ENCODE measurements around the gene TIMM10.

Gene TIMM10

DNA sequence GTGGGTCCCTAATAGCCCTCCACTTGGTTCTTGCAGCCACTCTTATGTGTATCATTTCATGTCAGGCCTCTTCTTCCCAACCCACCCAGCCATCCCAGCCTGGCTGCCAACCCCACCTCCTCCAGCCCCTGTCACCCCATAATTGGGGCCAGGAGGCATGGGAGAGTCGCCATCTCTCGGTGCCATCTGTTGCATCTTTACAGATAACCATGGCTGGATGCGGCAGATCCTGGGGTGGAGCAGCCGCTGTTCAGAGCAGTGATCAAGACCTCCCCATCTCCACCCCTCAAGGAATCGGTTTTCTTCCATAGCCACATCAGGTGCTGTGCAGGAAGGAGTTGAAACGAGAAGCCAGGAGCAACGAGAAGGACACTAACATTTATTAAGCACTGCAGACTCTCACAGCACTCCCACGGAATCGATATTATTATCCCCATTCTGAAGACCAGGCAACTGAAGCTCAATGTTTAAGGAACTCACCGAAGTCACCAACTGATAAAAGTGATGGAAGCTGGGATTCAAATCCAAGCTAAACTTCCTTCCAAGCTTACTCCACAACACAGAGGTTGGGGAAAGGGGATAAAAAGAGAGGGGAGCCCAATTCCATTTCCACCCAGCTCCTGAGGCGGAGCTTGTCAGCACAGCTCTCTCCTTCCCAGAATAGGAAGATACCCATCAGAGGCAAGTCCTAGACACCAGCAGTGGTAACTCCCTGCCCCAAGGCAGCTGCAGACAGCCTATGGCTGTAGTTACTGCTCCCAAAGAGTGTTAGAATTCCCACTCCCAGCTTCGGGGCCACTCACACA lies 17.7 kb downstream of the TIMM10 start:
- TF ChIP-seq, protein P1, sequence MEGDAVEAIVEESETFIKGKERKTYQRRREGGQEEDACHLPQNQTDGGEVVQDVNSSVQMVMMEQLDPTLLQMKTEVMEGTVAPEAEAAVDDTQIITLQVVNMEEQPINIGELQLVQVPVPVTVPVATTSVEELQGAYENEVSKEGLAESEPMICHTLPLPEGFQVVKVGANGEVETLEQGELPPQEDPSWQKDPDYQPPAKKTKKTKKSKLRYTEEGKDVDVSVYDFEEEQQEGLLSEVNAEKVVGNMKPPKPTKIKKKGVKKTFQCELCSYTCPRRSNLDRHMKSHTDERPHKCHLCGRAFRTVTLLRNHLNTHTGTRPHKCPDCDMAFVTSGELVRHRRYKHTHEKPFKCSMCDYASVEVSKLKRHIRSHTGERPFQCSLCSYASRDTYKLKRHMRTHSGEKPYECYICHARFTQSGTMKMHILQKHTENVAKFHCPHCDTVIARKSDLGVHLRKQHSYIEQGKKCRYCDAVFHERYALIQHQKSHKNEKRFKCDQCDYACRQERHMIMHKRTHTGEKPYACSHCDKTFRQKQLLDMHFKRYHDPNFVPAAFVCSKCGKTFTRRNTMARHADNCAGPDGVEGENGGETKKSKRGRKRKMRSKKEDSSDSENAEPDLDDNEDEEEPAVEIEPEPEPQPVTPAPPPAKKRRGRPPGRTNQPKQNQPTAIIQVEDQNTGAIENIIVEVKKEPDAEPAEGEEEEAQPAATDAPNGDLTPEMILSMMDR (conservative IDR thresholded peaks at IDR 0.05), result no peak
- no peak overlapping the region for H3K27ac ChIP-seq

DNA sequence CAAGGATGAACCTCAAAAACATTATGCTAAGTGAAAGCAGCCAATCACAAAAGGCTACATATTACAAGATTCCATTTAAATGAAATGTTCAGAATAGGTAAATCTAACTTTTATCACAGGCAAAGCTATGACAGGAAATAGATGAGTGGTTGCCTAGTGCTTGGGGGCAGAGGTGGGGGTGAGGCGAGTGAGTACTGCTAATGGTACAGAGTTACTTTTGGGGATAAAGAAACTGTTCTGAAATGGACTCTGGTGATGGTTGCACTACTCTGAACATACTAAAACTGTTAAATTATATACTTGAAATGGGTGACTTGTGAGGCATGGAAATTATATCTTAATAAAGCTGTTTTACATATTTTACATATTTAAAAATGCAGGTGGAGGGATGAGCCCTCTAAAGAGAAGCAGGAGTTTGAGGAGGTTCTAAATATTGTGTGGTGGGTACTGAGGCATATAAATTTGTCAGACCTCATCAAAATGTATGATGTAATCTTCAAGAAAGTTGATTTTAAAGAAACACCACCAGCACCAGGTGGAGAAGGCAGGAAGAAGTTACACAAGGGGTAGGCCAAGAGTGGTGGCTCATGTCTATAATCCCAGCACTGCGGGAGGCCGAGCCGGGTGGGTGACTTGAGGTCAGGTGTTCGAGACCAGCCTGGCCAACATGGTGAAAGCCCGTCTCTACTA lies 18.7 kb downstream of the TIMM10 start:
- H3K27ac ChIP-seq, result no peak overlapping the region
- TF ChIP-seq, protein P1 (conservative IDR thresholded peaks at IDR 0.05), result no peak

DNA sequence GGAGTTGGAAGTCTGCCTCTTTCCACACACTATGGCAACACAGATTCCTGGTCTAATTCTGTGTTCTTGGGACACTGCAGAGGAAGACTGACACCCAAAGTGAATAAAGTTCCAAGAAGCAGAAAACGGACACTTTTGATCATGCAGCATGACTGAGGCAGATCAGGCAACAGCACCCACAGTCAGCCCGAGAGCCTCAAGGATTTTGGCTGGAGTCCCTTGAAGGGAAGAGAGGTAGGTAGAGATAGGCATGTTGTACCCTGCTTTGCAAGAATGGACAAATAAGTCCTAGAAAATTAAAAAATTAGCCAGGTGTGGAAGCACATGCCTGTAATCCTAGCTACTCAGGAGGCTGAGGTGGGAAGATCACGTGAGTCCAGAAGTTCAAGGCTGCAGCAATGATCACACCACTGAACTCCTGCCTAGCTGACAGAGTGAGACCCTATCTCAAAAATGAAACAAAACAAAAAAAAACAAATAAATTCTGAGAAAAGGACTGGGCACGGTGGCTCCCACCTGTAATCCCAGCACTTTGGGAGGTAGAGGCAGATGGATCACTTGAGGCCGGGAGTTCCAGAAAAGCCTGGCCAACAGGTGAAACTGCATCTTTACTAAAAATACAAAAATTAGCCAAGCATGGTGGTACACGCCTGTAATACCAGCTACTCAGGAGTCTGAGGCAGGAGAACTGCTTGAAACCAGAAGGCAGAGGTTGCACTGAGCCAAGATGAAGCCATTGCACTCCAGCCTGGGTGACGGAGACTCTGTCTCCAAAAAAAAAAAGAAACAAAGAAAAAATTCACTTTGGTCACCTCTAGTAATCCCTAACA lies 22.0 kb downstream of the TIMM10 start:
- TF ChIP-seq, protein P1 (conservative IDR thresholded peaks at IDR 0.05), result no peak
- no peak overlapping the region for H3K27ac ChIP-seq

DNA sequence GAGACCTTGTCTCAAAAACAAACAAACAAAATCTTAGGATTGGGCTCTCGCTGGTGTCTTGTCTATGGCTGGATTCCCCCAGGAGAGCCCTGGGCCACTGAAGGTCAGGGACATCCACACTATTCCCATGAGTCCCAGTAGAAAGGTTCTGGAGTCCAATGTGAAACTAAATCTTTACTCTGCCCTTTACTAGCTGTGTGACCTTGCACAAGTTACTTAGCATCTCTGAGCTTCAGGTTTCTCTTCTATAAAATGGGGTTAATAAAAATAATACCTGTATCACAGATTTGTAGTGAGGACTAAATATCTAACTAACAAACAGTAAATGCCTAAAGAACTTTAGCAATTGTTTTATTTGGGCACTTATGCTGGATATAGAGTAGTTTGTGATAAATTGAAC lies 24.0 kb downstream of the TIMM10 start:
- TF ChIP-seq, protein P1 (conservative IDR thresholded peaks at IDR 0.05), result no peak
- H3K27ac ChIP-seq, result no peak overlapping the region

DNA sequence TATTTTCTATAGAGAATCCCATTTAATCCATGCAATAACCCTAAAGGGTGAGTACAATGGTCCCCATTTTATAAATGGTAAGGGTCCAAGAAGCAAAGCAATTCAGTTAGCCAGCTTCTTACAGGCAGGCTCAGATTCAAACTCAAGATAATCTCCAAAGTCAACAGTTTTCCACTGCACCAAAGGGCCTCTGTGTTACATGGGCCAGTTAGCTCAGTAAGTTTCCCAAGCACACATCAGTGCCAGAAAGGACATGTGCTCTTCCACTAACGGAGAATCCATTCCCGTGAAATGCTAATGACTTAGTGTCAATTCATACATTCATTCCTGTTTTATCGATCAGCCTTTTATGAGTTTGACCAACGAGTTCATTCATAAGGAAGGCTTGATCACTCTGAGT lies 26.0 kb downstream of the TIMM10 start:
- peak overlapping the region; percentile 82; the same call in 1 of the 2 replicates for H3K27ac ChIP-seq
- TF ChIP-seq, protein P1 (conservative IDR thresholded peaks at IDR 0.05), result no peak

DNA sequence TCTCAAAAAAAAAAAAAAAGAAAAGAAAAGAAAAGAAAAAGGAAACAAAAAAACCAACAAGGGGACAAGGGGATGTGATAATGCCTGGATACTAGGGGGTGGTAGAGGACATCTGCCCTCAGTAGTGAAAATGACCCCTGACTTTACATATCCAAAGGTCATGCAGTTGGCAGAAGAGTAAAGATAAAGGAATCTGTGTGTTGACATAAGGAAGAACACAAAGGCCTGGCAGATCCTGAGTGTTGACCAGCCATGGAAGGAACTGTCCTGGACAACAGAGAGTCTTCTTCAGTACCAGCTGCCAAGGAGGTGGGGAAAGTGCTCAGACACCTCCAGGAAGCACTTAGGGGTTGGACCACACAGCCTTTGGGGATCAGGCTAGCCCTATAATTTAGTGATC lies 27.7 kb downstream of the TIMM10 start:
- peak overlapping the region; percentile 82 for H3K27ac ChIP-seq

More for the DNA sequence above, 27.7 kb downstream of the TIMM10 start:
- TF ChIP-seq, protein P1 (conservative IDR thresholded peaks at IDR 0.05), result no peak
